Astrocyte (in vitro differentiated cells and primary cell): ENCODE data around the gene DEPP1.

Experiments used
- EZH2 ChIP-seq: IDR thresholded peaks from 2 replicates; pipeline ENCODE4 v1.6.1; 2012; ENCODE audit warnings: mild to moderate bottlenecking, low read length, inconsistent platforms; ENCODE audit not compliant: insufficient read depth
- TF ChIP-seq, protein P1 (sequence below): IDR thresholded peaks from 2 replicates; pipeline ENCODE4 v1.5.1; 2011; ENCODE audit warnings: low read depth, mild to moderate bottlenecking, inconsistent platforms, low read length, moderate library complexity; ENCODE audit not compliant: insufficient read depth

DNA sequence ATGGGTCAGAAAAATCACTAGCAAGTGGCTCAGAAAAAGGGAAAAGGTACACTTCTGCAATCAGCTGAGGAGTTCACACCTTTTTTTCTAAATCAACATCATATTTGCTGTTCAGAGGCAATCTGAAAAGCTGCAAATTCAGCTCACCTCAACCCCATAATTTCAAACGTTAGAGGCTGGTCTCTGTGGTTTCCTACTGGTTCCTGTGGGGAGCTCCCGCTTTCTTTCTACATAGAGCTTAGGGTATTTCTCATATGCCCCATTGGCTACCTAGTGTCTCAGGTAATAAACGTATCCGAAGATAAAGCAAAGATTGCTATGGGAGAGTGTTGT is 16.9 kb upstream of the DEPP1 start:
- TF ChIP-seq, protein P1, sequence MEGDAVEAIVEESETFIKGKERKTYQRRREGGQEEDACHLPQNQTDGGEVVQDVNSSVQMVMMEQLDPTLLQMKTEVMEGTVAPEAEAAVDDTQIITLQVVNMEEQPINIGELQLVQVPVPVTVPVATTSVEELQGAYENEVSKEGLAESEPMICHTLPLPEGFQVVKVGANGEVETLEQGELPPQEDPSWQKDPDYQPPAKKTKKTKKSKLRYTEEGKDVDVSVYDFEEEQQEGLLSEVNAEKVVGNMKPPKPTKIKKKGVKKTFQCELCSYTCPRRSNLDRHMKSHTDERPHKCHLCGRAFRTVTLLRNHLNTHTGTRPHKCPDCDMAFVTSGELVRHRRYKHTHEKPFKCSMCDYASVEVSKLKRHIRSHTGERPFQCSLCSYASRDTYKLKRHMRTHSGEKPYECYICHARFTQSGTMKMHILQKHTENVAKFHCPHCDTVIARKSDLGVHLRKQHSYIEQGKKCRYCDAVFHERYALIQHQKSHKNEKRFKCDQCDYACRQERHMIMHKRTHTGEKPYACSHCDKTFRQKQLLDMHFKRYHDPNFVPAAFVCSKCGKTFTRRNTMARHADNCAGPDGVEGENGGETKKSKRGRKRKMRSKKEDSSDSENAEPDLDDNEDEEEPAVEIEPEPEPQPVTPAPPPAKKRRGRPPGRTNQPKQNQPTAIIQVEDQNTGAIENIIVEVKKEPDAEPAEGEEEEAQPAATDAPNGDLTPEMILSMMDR: no peak
- no peak for TF ChIP-seq EZH2
